ENCODE results near the gene SESTD1.

SESTD1 gene

DNA sequence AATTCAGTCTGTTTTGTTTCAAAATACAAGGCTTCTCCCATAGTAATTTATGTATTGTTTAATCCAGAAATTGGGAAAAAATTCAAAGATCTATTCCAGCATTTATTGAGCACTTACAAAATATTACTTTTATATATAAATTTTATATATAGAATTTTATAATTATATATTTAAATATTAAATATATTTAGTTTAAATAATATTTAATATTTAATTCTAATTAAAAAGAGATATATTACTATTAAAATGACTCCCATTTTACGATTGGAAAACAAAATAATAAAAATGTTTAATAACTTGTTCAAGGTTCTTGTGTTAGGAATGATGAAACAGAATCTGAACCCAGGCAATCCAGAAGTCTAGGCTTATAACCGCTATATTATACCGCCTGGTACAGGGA lies 40.5 kb upstream of the SESTD1 start:
- no peak for ATAC-seq
- TF ChIP-seq TOX (CRISPR knock-in tag; IDR thresholded peaks at IDR 0.05; ENCODE audit: borderline replicate concordance) (no peak), BACH2 (CRISPR knock-in tag; IDR thresholded peaks at IDR 0.05; ENCODE audit: borderline replicate concordance) (no peak), TCF4 (CRISPR knock-in tag; IDR thresholded peaks at IDR 0.05; ENCODE audit: borderline replicate concordance) (no peak), ZC3H10 (CRISPR knock-in tag; IDR thresholded peaks at IDR 0.05) (no peak), RARB (CRISPR knock-in tag; IDR thresholded peaks at IDR 0.05) (no peak), PATZ1 (CRISPR knock-in tag; IDR thresholded peaks at IDR 0.05; ENCODE audit: borderline replicate concordance) (no peak), ZFP3 (CRISPR knock-in tag; IDR thresholded peaks at IDR 0.05) (no peak), ZFP30 (CRISPR knock-in tag; IDR thresholded peaks at IDR 0.05) (no peak), ZNF70 (CRISPR knock-in tag; IDR thresholded peaks at IDR 0.05) (no peak), CSDC2 (CRISPR knock-in tag; IDR thresholded peaks at IDR 0.05) (no peak)
- TF ChIP-seq, protein P1, sequence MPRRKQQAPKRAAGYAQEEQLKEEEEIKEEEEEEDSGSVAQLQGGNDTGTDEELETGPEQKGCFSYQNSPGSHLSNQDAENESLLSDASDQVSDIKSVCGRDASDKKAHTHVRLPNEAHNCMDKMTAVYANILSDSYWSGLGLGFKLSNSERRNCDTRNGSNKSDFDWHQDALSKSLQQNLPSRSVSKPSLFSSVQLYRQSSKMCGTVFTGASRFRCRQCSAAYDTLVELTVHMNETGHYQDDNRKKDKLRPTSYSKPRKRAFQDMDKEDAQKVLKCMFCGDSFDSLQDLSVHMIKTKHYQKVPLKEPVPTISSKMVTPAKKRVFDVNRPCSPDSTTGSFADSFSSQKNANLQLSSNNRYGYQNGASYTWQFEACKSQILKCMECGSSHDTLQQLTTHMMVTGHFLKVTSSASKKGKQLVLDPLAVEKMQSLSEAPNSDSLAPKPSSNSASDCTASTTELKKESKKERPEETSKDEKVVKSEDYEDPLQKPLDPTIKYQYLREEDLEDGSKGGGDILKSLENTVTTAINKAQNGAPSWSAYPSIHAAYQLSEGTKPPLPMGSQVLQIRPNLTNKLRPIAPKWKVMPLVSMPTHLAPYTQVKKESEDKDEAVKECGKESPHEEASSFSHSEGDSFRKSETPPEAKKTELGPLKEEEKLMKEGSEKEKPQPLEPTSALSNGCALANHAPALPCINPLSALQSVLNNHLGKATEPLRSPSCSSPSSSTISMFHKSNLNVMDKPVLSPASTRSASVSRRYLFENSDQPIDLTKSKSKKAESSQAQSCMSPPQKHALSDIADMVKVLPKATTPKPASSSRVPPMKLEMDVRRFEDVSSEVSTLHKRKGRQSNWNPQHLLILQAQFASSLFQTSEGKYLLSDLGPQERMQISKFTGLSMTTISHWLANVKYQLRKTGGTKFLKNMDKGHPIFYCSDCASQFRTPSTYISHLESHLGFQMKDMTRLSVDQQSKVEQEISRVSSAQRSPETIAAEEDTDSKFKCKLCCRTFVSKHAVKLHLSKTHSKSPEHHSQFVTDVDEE (CRISPR knock-in tag; IDR thresholded peaks at IDR 0.05), result no peak
- TF ChIP-seq, protein P2, sequence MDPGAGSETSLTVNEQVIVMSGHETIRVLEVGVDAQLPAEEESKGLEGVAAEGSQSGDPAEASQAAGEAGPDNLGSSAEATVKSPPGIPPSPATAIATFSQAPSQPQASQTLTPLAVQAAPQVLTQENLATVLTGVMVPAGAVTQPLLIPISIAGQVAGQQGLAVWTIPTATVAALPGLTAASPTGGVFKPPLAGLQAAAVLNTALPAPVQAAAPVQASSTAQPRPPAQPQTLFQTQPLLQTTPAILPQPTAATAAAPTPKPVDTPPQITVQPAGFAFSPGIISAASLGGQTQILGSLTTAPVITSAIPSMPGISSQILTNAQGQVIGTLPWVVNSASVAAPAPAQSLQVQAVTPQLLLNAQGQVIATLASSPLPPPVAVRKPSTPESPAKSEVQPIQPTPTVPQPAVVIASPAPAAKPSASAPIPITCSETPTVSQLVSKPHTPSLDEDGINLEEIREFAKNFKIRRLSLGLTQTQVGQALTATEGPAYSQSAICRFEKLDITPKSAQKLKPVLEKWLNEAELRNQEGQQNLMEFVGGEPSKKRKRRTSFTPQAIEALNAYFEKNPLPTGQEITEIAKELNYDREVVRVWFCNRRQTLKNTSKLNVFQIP (CRISPR knock-in tag; IDR thresholded peaks at IDR 0.05; ENCODE audit: borderline replicate concordance, low read depth), result no peak

DNA sequence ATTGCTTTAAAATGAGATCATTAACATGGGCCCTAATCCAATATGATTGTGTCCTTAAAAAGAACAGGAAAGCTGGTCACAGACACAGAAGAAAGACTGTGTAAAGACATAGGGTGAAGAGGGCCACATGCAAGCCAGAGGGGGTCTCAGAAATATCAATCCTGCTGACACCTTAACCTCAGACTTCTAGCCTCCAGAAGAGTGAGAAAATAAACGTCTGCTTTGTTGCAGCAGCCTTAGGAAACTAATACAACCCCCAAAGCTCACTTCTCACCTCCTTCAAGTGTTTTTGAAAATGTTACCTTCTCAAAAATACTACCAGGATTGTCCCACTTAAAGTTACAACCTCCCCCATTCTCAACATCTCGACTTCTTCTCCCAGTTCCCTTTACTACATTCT lies 39.8 kb upstream of the SESTD1 start:
- TF ChIP-seq ZC3H10 (CRISPR knock-in tag; IDR thresholded peaks at IDR 0.05), result no peak
- TF ChIP-seq ZNF8 (CRISPR knock-in tag; IDR thresholded peaks at IDR 0.05), result no peak
- no peak for ATAC-seq

GRCh38 chr2:179302764-179303571 lies 38.3 kb upstream of the SESTD1 start:
- no peak for ATAC-seq
- TF ChIP-seq ARNTL (CRISPR knock-in tag; IDR thresholded peaks at IDR 0.05; ENCODE audit: borderline replicate concordance, low read depth) (no peak), PATZ1 (CRISPR knock-in tag; IDR thresholded peaks at IDR 0.05; ENCODE audit: borderline replicate concordance) (no peak), ZFP30 (CRISPR knock-in tag; IDR thresholded peaks at IDR 0.05) (no peak), PPARA (CRISPR knock-in tag; IDR thresholded peaks at IDR 0.05; ENCODE audit: borderline replicate concordance) (no peak)
- TF ChIP-seq, protein P1 (CRISPR knock-in tag; IDR thresholded peaks at IDR 0.05), result no peak

DNA sequence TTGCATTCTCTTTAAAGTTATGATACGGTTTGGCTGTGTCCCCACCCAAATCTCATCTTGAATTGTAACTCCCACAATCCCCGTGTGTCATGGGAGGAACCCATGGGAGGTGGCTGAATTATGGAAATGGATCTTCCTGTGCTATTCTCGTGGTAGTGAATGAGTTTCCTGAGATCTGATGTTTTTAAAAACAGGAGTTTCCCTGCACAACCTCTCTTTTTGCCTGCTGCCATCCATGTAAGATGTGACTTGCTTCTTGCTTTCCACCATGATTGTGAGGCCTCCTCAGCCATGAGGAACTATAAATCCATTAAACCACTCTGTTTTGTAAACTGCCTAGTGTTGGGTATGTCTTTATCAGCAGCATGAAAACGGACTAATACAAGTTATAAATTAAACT lies 37.5 kb upstream of the SESTD1 start:
- no peak for ATAC-seq
- TF ChIP-seq ZNF565 (CRISPR knock-in tag; conservative IDR thresholded peaks at IDR 0.05; ENCODE audit: low read depth), result no peak
- TF ChIP-seq OSR1 (CRISPR knock-in tag; IDR thresholded peaks at IDR 0.05), result no peak
- TF ChIP-seq ZFP30 (CRISPR knock-in tag; IDR thresholded peaks at IDR 0.05), result no peak
- no peak for TF ChIP-seq GLIS3 (CRISPR knock-in tag; IDR thresholded peaks at IDR 0.05)
- no peak for TF ChIP-seq ZNF70 (CRISPR knock-in tag; IDR thresholded peaks at IDR 0.05)
- TF ChIP-seq, protein P1 (CRISPR knock-in tag; IDR thresholded peaks at IDR 0.05), result no peak
- TF ChIP-seq TOX (CRISPR knock-in tag; IDR thresholded peaks at IDR 0.05; ENCODE audit: borderline replicate concordance), result no peak
- TF ChIP-seq SNAI2 (CRISPR knock-in tag; IDR thresholded peaks at IDR 0.05), result no peak
- TF ChIP-seq TCF4 (CRISPR knock-in tag; IDR thresholded peaks at IDR 0.05; ENCODE audit: borderline replicate concordance), result no peak
- no peak for TF ChIP-seq ESRRG (CRISPR knock-in tag; IDR thresholded peaks at IDR 0.05)

All from SK-N-SH treated with all-trans-retinoic acid at 6 μM for 48 hours (cell line).